Measurements from ENCODE around the gene TBC1D2.
"Not testable (repeated sequence)": the region's sequence is repeated elsewhere in the genome, so short reads cannot be mapped to it uniquely, and the experiment has no call there.

TBC1D2 gene

GRCh38 chr9:98269652-98270051, 14.2 kb upstream of the TBC1D2 start:
- DNase-seq = not testable (repeated sequence)

DNA sequence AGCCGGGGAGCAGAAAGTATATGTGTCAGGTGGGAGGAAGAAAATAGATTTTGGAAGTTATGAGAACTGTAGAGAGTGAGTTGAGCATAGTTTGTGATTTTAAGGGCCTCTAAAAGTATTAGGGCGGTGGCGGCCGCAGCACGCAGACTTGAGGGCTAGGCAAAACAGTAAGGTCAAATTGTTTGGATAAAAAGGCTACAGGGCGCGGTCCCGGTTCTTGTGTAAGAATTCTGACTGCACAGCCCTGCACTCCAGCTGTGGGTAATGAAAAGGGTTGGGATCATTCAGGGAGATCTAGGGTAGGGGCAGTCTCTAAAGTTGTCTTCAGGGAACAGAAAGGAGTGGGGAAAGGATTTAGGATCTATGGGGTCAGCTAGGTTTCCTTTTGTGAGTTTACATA, 12.1 kb upstream of the TBC1D2 start:
- not testable (repeated sequence) for DNase-seq

- DNase-seq = no peak
Observed at GRCh38 chr9:98264516-98264915, 9.1 kb upstream of the TBC1D2 start.

GRCh38 chr9:98263482-98264357, 8.3 kb upstream of the TBC1D2 start:
- peak; percentile 92 to 94 for DNase-seq

DNA sequence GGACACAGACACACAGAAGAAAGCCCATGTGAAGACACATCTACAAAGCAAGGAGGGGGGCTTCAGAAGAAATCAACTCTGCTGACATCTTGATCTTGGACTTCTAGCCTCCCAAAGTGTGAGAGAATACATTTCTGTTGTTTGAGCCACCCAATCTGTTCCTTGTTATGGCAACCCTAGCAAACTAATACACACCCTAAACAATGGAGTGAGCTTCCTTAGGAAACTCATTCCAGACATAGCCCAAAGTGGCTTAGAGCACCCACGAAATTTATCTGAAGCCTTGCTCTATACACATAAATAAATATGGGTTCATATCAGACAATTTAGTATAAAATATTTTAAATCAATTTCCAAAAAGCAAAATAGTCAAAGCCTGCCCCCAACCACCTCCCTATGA, 7.6 kb upstream of the TBC1D2 start:
- DNase-seq = no peak

DNA sequence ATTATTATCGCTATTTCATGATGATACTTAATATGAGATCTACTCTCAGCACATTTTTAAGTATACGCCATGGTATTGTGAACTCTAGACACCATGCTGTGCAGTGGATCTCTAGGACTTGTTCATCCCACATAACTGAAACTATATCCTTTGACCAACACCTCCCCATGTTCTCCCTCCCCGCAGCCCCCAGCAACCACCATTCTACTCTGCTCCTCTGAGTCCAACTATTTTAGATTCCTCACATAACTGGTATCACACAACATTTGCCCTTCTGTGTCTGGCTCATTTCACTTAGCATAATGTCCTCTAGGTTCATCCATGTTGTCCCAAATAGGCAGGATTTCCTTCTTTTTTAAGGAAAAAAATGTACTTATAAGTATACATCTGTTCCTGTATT, 6.6 kb upstream of the TBC1D2 start:
- no peak for DNase-seq

DNA sequence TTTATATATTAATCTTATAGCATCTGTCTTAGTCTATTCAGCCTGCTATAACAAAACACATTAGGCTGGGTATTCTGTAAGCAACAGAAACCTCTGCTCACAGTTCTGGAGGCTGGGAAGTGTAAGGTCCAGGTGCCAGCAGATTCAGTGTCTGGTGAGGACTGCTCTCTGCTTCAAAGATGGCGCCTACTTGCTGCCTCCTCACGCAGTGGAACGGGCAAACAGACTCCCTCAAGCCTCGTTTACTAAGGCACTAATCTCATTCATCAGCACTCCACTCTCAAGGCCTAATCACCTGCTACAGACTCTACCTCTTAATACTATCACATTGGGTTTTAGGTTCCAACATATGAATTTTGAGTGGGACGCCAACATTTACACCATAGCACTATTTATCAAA, 5.2 kb upstream of the TBC1D2 start:
- DNase-seq = no peak

DNA sequence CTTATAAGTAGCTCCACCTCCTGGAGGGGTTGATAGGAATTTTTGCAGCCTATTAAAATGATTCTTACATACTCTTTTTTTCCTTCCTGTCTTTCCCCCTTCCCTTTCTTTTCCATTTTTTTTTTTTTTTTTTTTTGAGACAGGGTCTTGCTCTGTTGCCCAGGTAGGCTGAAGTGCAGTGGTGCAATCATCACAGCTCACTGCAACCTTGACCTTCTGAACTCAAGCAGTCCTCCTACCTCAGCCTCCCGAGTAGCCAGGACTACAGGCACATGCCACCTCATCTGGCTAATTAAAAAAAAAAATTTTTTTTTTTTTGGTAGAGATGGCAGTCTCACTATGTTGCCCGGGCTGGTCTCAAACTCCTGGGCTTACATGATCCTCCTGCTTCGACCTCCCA, 4.3 kb upstream of the TBC1D2 start:
- peak in 1 of 2 experiments; percentile 15 for DNase-seq

DNA sequence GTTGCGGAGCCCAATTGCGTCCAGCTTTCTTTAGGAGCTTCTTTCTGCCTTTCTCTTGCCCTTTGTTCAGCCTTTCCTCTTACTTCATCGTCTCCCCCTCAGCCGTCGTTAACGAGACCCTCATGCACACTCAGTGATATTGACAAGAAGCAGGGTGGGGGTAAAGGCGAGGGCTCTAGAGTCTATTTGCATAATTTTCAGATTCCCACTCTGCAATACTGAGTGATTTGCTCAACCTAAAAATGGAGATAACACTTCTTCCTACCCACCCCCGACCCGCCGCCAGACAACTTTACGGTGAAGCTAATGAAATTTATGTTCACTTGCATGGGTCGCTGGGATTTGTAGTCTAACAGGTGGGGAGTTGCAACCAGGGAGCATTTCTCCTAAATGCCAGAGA, 1.3 kb upstream of the TBC1D2 start:
- DNase-seq = peak; percentile 51 to 65

GRCh38 chr9:98255061-98255577, 330 bp downstream of the TBC1D2 start:
- DNase-seq = no peak

DNA sequence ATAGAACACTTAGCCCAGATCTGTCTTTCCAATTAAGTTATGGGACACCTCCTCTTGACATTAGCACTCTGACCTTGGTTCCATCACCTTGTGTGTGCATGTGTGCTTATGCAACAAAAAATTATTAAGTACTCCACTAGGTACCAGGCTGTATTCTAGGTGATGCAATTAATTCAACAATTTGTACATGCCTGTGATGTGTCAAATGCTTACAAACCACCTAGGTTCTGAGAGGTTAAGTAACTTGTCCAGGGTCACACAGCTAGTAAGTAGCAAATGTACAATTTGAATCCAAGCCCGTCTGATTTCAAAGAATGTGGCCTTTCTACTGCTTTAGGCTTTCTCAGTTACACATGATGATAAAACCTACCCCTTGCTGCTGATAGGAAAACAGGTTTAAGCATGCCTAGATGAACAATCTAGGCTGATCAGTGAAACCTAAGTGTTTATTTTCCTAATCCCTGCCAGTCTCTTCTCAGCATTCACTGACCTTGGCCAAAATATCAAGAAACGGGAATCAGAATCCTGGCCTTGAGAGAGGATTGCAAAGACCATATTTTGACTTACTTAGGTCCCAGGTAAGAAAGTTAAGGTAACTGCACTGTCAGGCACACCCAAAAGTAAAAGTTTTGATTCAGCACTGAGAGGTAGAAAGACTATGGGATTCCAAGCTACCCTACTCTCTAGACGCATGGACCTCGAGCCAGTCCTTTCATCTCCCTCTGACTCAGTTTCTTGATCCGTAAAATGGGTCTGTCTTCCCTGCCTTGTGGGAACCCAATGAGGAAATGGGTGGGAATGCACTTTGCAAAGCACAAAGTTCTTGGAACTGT, 1.0 kb downstream of the TBC1D2 start:
- DNase-seq = no peak

- DNase-seq = no peak
Observed at GRCh38 chr9:98253565-98253964, 1.9 kb downstream of the TBC1D2 start.

DNA sequence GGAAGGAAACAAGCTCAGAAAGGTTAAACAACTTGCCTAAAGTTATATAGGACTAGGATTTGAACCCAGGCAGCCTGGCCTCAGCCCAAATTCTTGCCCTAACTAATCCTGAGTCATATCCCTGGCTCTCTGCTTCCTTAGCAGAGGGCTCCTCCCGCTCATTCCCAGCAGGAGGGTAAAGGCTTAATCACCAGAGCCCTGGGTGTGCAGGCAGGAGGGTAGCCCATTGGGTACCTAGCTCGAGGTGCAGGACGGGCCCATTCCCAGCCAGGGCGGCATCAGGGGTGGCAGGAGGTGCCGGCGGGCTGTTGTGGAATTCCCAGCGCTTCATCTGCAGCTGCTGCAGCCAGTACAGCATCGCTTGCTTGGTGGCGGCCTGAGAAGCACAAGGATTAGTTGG, 3.9 kb downstream of the TBC1D2 start:
- no peak for DNase-seq

- no peak for DNase-seq
Observed at GRCh38 chr9:98249771-98250170, 5.7 kb downstream of the TBC1D2 start.

DNA sequence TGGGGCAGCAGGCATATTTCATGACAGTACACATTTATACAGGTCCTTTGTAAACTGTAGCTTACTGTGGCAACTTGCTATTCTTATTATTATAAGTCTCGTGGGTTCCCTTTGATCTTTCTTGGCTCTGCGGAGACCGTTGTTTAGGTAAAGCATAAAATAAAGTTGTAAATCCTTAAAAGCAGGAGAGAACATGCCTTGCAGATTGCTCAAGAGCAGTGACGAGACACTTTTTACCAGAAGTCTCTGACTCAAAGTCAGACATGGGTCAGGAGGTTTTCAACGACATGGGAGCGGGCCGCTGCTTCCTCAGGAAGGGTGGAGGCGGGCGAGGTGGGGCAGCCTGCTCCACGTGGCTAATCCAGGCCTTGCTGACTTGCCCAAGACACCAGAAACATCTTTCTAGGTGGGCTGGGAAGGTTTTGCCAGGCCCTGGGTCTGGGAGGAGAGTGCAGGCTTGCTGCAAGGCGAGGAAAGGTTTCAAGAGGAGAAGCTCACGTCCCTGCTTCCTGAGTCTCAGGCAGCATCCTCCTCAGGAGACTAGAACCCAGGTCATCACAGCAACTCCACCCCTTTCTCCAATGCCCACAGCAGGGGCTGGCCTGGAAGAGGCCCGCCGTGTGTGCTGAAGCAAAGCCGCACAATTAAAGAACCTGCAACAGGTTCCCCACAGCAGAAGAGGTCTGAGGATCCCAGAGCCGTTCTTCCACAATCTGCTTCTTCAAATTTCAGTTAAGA, 6.5 kb downstream of the TBC1D2 start:
- DNase-seq = no peak

DNA sequence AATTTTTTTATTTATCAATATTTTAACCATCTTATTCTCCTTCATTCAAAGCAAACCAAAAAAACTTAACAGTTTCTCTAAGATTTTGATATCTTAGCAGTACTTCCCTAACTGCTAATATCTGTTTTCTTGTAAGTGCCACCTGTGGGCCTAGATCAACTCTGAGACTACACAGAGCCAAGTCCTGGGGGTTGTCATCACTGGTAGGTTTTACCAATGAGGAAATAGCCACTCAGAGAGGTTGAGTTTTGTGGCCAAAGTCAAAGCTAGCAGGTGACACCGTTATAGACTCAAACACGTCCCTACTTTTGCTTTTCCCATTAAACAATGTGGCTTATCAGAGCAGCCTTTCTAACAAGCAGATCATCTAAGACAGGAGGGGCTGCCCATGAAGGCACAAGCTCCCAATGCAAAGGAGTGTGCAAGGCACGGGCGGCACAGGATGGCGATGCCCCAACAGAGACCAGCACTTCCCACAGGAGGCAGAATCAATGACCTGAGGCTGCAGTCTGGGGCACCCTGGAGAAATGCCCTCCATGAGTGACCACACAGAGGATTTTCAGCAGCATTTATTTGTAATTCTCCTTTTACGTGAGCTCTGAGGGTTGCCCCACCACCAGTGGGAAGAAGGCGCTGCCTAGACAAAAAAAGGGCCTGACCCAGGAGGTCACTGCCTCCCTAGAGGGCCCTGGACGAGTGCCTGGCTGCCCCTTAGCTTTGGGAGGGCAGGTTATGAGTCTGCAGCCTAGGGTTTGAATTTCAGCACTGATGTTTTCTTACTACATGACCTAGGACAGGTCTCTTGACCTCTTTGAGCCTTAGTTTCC, 7.4 kb downstream of the TBC1D2 start:
- no peak for DNase-seq

DNA sequence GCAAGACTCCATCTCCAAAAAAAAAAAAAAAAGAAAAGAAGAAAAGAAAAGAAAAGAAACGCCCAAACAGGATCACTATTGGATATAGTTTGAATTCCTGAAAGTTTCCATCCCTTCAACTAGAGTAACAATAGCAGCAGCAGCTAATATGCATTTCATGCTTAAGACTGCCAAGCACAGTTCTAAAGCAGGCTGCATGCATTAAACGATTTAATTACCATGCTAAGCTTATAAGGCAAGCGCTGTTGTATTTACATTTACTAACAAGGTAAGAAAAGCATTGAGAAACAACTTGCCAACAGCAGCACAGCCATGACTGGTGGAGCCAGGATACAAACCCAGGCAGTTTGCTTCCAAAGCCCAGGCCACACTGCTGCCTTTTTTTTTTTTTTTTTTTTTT, 13.0 kb downstream of the TBC1D2 start:
- no peak for DNase-seq

DNA sequence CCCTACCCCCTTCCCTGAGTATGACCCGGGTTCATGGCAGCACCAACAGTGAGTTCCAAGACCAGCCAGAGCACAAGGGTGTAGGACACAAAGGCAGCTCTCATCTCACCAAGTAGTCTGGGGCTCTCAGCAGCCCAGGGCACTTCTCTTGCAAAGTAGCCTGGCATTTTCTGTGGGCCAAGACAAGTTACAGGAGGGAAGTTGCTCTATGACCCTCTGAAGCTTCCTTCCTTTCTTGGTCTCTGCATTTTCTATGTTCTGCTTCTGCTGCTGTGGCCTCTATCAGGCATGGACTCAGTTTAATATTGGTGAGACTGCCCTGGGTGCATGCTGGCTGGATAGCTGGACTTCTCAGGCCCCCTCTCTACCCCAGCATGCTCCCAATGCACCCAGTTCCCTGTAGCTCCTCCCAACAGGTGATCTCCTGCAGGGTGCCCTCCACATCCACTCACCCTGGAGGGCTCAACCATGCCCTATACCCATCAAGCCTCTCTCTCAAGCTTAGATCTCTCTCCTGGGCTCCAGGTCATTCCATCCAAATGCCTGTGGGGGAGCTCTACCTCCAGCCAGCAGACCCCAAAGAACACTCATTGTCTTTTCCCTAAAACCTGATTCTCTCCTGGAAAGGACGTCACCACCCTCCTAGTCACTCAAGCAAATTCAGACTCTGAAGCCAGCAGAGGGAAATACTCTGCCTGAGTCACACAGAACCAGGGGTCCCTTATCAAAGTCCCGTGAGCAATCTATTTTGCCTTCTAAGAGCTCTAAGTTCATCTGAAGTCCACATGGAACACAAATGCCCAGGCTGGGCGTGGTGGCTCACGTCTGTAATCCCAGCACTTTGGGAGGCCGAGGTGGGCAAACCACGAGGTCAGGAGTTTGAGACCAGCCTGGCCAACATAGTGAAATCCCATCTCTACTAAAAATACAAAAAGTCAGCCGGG, 13.8 kb downstream of the TBC1D2 start:
- DNase-seq = peak in 1 of 2 experiments; percentile 8

DNA sequence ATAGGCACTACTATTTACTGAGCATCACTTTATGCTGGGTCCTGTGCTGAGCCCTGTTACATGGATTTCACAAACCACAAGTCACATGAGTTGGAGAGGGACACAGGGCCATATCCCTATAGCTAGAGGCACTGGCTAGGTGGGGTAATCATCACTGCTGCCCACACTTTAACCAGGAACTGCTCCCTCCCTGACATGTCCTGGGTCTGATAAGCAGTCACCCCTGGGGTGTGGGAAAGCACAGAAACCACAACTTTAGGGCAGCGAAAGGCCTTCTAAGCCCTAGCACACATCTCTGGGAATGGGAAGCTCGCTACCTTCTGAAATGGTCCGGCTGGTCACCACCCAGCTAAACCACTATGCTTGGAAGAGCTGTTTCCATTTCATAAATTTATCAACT, 15.0 kb downstream of the TBC1D2 start:
- no peak for DNase-seq

DNA sequence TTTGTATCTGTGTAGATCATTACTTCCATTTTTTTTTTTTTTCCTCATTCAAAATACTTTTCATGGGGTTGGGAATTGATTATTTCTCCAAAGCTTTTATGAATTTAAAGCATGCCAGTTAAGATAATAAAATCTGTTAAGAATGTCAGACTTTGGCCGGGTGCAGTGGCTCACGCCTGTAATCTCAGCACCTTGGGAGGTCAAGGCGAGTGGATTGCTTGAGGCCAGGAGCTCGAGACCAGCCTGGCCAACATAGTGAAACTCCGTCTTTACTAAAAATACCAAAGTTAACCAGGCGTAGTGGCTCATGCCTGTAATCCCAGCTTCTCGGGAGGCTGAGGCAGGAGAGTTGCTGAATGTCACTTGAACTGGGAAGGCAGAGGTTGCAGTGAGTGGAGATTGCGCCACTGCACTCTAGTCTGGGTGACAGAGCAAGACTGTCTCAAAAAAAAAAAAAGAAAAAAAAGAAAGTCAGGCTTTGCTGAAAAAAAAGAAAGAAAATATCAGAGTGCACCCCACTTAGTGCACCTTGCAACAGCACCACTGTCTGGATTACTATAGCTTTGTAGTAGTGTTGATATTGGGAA, 18.5 kb downstream of the TBC1D2 start:
- no peak for DNase-seq

DNA sequence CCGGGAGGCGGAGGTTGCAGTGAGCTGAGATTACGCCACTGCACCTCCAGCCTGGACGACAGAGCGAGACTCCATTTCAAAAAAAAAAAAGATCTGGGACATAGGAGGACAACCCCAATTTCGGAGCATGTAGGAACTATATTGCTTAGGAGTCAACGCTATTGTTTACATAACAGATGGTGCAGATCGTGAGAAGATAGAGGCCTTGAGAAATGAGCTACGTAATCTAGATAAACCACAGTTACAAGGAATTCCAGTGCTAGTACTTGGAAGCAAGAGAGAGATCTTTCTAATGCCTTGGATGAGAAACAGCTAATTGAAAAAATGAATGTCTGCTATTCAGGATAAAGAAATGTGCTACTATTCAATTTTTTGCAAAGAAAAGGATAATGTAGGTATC, 20.3 kb downstream of the TBC1D2 start:
- no peak for DNase-seq
